Measurements from ENCODE around the gene ODC1. TPM values are rescaled to one million over a fixed set of nuclear protein-coding genes. Genes with fewer than 3 reads are reported as not detected.
A peak's percentile ranks its signal among the peaks of the same experiment; 100 is the strongest.

The ODC1 gene
- total RNA-seq, 1 donor, result 129 TPM

DNA sequence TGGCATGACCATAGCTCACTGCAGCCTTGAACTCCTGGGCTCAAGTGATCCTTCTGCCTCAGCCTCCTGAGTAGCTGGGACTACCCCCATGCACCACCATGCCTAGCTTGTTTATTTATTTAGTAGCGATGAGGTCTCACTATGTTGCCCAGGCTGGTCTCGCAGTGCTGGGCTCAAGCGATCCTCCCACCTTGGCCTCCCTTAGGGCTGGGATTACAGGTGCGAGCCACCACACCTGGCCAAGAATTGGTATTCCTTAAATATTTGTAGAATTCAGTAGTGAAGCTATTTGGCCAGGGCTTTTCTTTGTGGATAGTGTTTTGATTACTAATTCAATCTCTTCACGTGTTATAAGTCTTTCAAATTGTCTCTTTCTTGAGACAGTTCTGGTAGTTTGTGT, 56.0 kb downstream of the ODC1 start:
- H3K4me3 ChIP-seq (ENCODE audit: low read depth, low read length), result no peak overlapping the region
- DNase-seq (ENCODE audit: low read depth), result no peak
- TF ChIP-seq, protein P1, sequence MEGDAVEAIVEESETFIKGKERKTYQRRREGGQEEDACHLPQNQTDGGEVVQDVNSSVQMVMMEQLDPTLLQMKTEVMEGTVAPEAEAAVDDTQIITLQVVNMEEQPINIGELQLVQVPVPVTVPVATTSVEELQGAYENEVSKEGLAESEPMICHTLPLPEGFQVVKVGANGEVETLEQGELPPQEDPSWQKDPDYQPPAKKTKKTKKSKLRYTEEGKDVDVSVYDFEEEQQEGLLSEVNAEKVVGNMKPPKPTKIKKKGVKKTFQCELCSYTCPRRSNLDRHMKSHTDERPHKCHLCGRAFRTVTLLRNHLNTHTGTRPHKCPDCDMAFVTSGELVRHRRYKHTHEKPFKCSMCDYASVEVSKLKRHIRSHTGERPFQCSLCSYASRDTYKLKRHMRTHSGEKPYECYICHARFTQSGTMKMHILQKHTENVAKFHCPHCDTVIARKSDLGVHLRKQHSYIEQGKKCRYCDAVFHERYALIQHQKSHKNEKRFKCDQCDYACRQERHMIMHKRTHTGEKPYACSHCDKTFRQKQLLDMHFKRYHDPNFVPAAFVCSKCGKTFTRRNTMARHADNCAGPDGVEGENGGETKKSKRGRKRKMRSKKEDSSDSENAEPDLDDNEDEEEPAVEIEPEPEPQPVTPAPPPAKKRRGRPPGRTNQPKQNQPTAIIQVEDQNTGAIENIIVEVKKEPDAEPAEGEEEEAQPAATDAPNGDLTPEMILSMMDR (IDR thresholded peaks at IDR 0.05; ENCODE audit: insufficient read depth, low read length), result no peak

DNA sequence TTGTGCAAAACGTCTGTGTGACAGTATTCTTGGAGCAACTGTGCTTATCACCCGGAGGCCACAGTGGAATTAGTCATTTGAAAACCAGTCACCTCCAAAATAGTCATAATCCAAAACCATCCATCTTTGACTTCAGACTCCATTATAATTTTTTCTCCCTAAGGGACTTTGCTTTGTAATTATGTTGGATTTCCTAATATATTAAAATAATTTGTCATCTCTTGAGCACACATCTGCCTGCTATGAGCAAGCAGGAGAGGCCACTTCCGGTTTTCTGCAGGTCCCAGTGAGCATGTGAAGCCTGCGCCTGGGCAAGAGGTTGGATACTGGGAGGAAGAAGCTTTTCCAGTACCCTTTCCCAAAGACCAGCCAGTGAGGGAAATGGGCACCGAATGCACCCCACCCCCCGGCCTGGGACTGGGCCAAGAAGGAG, 57.7 kb downstream of the ODC1 start:
- DNase-seq (ENCODE audit: low read depth), result peak; percentile 38
- H3K4me3 ChIP-seq (ENCODE audit: low read depth, low read length), result no peak overlapping the region
- TF ChIP-seq, protein P1 (IDR thresholded peaks at IDR 0.05; ENCODE audit: insufficient read depth, low read length), result no peak

Small RNA genes within 50 kb of the gene (small RNA-seq; reads per million reads assigned to genes)
- gene SNORA80B, result 59.0 reads per million, percentile 97 among the genes with 10 or more reads in this experiment

Other genes with a start within 250 kb of the ODC1 start
- gene HPCAL1, start 145.4 kb downstream of the ODC1 start, total RNA-seq (ENCODE audit: low replicate concordance), result 6.5 and 34.4 TPM in 2 replicates
- gene NOL10, start 241.6 kb upstream of the ODC1 start, total RNA-seq (ENCODE audit: low replicate concordance), result 45.7 and 47.9 TPM in 2 replicates

Measured in fibroblast of the aortic adventitia (primary cell).